GM19468 (cell line): ENCODE measurements around the gene GLIPR1.
"Not testable (repeated sequence)": the region's sequence is repeated elsewhere in the genome, so short reads cannot be mapped to it uniquely, and the experiment has no call there.

Source experiments
- ATAC-seq: cut with Tn5 transposase; IDR thresholded peaks from one replicate; pipeline ENCODE4 v1.9.1; 2021; ENCODE audit warnings: mild to moderate bottlenecking, moderate library complexity, moderate number of reproducible peaks; ENCODE audit not compliant: unreplicated experiment; ENCODE audit errors: extremely low read depth

Gene GLIPR1

DNA sequence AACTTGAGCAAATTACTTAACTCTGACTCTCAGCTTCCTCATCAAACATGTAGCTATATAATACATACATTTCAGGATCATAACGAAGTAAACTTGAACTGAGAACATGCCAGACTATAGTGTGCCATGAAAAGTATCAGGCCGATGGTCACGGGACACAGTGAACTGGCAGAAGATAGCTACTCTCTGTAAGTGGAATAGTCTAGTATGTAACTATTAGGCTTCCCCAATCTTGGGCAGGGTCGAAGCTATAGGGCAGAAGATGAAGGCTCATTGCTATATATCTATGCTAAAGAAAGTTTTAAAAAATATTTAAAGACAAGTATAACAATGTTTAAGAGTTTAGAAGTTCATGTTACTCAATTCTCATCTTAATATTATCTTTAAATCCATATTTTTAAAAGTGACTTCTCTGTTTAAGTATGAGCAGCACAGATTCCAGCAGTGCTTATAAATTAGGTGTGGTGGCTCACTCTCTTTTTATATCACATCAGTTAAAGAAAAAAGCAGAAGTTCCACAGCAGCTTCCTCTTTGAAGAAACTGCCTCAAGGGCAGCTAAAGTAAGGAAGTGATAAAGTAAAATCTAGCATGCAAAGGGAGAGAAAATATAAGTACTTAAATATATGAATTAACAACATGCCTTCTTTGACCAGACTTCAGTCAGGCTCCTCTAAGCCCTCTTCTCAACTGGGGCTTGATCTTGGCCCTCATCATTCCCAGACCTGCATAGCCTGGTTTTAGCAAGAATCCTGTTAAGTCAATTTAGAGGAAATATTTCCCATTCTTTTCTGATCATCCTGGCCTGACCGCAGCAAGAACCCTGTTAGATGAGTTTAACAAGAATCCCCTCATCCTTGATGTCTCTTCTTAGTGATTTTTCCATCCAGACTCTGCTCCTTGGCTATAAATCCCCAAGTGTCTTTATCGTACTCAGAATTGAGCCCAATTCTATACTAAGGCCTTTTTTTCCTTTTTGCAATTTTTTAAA is 8.4 kb upstream of the GLIPR1 start:
- no peak for ATAC-seq

DNA sequence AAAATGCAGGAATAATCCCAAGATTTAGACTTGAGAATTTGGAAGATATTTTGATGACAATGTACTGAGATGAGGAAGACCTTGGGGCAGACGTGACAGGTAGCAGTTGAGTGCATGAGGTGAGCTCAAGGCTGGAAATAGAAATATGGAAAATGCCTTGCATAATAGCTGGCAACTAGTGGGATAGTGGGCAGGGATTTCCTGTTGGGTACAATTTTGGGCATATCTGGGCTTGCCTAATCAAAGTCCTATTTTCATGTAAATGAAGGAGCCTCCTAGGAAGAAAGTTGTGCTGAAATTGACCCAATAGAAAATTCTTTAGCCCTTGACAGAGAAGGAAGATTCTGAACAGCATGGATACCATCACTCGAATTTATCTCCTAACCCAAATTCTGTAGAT is 6.4 kb upstream of the GLIPR1 start:
- no peak for ATAC-seq

DNA sequence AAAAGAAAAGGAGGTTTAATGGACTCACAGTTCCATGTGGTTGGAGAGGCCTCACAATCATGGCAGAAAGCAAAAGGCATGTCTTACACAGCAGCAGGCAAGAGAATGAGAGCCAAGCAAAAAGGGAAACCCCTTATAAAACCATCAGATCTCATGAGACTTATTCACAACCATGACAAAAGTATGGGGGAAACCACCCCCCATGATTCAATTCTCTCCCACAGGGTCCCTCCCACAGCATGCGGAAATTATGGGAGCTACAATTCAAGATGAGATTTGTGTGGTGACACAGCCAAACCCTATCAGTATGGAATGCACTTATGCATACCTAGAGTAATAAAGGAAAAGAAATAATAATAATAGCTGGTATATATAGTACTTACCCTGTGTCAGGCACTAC is 4.5 kb upstream of the GLIPR1 start:
- no peak for ATAC-seq

DNA sequence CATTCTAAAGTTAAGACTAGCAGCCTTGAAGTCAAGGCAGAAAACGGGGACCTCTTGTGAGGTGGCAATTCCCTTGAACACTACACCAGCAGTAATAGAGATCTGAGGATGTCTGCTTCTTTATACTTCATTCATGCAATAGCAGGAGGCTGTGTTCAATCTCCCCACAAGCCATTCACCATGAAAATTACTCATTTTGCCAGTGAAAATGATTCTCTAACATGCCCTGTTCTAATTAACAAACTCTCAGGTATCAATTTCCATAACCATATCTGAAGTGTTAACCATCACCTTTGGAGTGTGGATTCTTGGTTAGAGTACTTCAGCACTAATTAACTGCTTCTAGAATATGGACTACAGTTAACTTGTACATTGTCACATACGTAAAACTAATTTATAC is 3.4 kb upstream of the GLIPR1 start:
- ATAC-seq, result no peak

DNA sequence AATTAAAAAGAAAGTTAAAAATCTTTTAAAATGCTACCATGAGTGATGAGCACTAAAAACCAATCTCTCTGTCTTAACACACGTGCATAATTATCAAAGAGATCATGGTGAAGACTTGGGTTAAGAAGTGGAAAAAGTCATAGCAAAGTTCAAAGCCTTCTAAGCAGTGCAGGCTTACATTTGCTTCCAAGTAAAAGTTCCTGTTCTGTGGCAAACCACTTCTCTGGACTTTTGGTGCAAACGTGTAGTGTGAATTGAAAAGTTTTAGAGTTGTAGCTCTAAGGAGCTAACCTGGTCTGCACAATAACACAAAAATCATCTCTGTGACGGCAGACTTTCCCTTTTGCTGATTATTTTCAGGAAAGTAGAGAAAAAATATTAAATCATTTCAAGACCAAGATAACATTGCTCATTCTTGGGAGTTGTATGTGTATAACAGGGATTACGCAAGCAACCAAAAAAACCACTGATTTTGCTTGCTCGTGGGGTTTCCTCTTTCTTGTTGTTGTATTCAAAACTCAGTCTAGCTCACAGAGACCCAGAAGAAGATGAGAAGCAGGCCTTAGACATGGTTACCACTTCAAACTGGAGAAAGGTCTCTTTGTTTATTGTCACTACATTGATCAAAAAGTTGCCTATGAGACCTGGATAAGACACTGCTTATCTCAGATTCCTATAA is 2.3 kb upstream of the GLIPR1 start:
- no peak for ATAC-seq

DNA sequence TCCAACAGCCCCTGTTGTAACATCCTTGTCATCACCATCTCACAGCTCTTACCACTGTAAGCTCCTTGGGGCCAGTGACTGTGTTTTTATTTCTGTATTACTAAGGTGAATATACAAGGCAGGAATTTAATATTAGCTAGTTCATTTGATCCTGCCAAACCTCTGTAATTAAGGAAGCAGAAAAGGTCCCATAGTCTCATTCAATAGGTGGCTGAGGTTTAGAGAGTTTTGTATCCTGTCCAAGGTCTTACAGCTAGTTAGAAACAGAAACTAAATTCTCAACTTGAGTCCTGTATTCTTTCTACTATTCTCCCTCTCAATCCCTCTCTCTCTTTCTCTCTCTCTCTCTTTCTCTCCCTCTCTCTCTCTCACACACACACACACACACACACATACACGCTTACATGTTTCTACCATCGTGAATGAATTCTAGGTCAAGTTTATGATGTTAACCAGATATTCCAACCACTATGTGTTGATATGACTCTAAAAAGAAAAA is 543 bp upstream of the GLIPR1 start:
- peak; percentile 13 for ATAC-seq

DNA sequence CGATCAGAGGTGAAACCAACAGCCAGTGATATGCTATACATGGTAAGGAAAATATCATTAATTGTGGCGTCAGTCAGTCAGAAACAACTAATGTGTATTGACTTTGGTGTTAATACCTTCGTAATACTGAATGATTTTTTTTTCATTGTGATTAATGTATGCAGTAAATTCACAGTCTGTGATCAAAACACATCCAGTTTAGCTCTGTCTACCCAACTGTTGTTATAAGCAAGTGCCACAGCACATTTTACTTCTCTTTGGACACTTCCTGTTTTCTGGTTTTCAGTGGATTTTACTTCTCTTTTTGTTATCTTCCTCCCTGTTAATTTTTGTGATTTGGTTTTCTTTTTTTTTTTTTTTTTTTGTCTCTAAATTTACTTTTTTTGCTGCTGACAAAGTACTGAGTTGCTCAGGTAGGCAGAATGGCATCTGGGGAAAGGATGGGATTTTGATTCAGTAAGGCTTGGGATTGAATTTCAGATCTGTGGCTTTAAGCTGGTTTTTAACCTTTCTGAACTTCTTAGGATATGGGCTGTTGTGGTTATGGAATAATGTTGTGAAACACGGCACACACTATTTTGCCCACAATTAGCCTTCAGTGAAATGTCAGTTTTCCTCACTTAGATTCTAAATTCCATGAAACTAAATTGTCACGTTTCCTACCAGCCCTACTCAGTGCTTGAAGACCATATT is 604 bp downstream of the GLIPR1 start:
- ATAC-seq, result peak; percentile 7

DNA sequence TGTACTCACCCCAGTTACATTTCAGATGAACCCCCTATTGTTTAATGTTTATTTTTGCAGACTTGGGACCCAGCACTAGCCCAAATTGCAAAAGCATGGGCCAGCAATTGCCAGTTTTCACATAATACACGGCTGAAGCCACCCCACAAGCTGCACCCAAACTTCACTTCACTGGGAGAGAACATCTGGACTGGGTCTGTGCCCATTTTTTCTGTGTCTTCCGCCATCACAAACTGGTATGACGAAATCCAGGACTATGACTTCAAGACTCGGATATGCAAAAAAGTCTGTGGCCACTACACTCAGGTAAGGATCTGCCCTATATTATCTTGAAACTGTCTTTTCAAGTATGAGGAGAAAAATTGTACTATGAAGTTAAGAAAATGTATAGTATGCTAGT is 1.2 kb downstream of the GLIPR1 start:
- no peak for ATAC-seq

DNA sequence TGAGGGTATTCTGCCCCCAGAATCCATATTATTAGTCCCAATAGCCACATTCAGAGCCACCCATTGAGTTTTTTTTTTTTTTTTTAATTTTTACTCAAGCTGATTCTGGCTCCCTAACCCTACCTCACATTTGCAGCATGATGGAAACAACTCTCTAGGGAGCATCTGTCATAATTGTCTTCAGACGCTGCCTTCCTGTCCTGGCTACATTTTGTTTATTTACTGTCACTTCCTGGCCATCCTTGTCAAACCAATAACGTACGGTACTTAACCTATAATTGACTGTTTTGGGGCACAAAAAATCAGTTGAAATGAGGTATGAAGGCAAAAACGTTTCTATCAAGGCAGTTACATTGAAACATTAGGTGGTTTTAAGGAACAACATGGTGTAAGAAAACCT is 2.1 kb downstream of the GLIPR1 start:
- no peak for ATAC-seq

DNA sequence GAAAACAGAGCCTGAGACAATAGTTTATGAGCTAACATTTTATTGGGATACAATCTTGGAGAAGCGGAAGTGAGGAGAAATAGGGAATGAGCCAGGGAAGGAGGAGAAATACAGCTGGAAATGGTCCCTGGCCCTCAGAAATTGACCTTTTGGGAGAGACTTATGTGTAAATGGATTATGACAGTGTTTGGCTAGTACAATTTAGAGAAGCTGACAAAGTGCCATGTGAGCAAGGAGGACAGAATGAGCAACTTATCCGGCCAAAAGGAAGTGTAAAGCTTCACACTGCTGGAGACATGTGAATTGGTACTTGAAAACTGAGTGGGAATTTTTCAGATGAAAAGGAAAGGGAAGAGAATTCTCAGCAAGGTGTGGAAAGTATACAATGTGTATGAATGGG is 2.9 kb downstream of the GLIPR1 start:
- no peak for ATAC-seq

DNA sequence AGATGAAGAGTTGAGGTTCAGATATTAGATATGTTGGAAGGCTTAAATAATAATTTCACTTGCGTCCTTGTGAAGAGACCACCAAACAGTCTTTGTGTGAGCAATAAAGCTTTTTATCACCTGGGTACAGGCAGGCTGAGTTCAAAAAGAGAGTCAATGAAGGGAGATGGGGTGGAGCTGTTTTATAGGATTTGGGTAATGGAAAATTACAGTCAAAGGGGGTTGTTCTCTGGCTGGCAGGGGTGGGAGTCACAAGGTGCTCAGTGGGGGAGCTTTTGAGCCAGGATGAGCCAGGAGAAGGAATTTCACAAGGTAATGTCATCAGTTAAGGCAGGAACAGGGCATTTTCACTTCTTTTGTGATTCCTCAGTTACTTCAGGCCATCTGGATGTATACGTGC is 3.9 kb downstream of the GLIPR1 start:
- not testable (repeated sequence) for ATAC-seq

DNA sequence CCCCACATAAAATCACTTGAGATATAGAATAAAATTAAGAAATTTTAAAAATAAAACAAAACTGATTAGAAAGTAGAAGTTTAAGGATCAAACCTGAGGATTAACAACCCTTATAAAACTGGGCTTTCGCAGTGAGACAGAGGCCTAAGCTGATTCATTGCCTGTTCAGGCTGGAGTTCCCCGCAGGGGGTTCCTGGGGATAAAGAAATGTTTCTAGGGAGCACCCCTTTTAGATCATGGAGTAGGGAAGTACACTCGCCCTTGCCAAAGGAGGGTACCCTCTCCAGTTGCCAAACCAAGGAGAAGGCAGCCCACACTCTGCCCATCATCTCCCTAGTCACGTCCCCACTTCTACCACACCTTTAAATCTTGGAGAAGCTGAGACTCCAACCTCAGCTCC is 6.8 kb downstream of the GLIPR1 start:
- ATAC-seq, result no peak

DNA sequence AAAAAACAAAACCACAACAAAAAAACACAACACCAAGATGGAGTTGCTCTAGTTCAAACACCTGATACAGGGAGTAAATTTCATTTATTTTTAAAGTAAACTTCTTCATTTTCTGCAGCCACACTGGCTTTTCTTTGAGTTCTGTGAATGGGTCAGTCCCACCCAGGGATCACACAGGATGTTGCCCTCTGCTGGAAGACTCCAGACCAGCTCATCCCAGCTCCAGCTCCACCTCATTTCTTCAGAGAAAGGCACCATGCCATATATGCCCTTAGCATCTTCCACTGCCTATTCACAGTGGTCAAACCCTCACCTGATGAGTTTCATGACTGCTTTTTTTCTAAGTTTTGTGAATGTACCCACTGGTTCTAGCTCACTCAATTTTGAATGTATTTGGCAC is 8.0 kb downstream of the GLIPR1 start:
- ATAC-seq, result peak; percentile 43

DNA sequence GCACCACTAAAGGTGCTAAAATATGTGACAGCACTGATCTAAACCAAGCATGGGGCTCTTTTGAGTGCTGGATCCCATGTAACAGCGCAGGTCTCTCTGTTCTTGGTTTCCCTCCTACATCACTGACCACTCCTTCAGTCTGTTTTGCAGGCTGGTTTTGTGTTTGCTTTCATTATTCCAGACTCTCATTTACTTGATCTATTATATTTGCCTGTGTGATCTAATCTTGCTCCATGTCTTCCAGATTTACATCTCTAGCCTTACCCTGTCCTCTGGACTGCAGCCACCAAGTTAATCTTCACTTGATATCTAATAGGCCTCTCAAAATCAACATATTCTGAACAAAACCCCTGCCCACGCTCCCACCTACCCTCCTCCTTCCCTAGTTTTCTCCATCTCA is 8.6 kb downstream of the GLIPR1 start:
- no peak for ATAC-seq

DNA sequence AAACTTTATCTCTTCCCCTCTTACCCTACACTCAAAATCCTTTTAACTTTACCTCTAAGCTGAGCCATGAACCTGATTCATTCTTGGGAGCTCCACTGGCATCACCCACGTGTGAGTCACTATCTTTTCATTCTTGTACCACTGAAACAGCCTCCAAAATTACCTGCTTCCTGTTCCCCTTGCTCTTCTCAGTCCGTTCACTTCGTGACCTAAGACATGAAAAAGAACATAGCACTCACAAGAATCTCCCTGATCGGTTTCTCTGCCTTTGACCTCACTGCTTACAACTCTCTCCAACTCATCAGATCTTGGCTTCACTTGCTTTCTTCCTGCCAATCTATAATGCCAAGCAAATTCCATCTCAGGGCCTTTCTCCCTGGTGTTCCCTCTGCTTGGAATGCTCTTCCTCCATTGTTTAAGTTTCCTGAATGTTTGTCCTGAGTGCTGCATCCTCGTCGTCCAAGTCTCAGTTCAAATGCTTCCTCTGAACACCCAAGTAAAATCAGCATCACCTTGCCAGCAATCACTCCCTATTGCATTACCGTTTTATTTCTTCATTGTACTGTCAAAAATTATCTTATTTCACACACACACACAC is 9.2 kb downstream of the GLIPR1 start:
- ATAC-seq, result no peak

DNA sequence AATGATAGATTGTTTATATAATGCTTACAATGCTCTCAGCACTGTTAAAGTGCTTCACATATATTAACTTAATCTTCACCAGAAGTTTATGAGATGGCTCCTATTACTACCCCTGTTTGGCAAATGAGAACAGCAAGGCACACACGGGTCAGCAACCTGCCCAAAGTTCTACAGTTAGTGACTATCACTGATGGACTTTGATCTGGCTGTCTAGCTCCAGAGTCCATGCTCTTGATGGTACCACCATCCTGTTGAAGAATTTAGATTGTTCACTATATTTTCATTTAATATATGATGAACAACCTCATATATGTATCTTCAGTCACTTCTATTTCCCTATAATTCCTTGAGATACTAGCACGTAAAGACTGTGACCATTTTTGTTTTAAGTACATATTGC is 10.6 kb downstream of the GLIPR1 start:
- ATAC-seq, result no peak

DNA sequence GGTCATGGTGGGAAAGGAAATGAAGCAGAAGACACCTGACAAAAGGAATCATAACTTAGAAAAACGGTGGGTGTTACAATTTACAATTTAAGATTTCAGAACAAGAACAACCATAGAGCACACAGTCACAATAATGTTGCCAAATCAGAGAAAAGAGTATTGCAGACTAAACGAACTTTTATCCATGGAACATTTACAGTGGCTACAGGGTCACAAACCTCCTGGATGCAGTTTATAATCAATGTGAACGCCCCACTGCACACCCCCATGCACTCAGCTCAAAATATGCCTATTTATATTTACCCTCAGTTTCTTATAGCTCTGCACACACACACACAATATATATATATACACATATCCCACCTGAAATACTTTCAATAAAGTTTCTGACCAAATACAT is 22.9 kb downstream of the GLIPR1 start:
- ATAC-seq, result no peak

DNA sequence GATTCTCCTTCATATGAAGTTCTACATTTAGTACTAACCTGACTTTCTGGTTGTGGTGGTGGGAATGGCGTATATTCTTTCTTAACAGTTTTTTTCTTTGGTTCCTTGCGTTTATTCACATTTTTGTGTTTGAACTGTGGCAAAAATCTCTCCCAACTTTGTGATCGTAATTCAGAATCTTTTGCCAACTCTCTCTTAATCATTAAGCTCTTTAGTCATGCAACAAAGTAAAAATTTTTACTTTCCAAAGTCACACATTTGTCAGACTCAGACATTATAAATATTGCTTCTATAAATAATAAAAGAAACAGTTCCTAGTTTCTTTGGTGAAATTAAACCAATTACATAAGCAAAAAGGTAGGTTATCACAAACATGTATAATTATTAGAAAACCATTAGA is 23.3 kb downstream of the GLIPR1 start:
- no peak for ATAC-seq

DNA sequence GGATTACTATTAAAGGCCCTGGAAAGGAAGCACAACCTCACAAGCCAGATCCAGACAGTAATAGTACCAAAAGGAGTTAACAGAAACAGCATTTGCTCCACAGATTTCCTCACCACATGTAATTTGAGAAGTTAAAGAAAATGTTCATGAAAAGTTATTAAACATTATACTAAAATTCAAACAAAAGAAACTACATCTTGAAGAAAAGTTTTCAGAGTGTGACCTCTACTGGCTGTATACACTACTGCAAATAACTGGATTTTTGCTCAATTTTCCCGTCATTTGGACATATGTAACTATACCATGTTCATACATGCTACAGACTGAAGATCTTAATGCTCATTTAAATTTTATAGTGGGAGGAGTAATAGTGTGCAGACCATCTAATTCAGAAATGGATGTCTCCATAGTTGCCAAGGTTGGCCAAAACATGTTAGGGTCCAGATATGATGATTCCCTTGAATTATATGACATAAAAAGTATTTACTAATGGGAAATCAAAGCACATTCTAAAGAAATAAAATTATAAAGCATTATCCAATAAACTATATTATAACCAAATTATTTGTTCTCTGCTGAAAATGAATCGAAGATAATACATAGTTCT is 25.3 kb downstream of the GLIPR1 start:
- ATAC-seq, result peak; percentile 41

DNA sequence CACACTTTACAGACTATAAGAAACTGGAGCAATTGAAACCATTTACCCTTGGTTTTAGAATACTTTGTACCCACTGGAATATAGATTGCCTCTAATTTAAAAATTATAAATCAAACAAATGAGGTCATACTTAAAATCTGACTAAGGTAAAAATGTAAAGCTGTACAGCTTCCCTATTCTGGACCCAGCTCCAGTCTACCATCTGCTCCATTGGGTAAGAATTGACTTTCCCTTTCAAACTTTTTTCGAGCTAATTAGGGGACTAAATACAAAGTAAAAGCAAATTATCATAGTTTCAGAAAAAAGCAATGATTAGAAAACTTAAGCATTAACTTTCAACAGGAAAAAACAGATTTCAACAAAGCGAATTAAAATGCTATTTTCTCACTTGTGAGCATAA is 26.5 kb downstream of the GLIPR1 start:
- ATAC-seq, result no peak
